ENCODE results near the gene ERVMER34-1. TPM values are rescaled to one million over a fixed set of nuclear protein-coding genes. Genes with fewer than 3 reads are reported as not detected.

The ERVMER34-1 gene
- total RNA-seq, 2 experiments from 2014 or later: not detected

DNA sequence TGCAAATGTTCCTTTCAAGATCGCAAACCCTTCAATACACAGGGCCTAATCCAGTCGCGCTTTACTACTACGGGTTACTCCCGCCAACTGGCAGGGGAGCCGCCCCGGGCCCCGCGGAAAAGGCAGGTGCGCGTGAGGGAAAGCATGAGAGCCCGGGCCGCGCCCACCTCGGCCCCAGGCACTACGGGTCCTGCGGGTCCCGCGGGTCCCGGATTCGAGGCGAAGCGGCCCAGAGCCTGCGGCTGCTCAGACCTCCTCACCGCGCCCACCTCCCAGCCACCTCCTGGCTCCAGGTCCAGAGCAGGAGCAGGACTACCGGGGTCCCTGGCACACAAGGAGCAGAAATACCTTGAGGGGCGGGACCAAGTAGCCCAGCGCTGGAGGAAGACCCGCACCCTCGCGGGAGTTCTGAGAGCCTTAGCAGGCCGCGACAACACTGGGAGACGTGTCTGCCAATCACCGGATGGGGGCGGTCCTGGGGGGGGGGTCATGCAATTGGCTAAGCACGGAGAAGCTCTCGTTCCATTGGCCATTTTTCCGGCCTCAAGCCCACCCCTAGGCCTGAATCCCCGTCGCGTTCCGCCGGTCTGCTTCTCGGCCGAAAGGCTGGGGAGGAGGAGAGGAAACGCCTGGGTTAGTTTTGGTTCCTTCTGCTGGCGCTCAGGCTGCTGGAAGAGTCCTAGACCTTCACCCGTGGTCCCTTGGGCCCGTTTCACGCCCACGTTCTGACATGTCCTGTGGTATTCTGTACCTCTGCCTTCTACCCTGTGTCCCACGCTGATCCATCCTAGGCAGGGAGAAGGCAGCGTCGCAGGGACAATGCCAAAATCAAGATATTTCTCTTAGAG is 29.0 kb downstream of the ERVMER34-1 start:
- Histone ChIP-seq H3K36me3 (ENCODE audit: insufficient read depth, low read length) (no peaks in the 10 kb centered on the region), H3K27ac (ENCODE audit: low read depth in 1 of 2, low read length in 2 of 2) (peak overlapping the region; percentile 69 to 84), H3K4me1 (ENCODE audit: insufficient read depth, low read length) (peaks cover 18% of the 10 kb centered on the region), H3K27me3 (ENCODE audit: control insufficient read depth in 1 of 2, insufficient read depth in 2 of 2, low read length in 2 of 2) (no peaks in the 10 kb centered on the region), H3K4me3 (ENCODE audit: low read length) (peak overlapping the region; percentile 76), H3K9me3 (ENCODE audit: control insufficient read depth in 1 of 2, insufficient read depth in 1 of 2, low read length in 2 of 2) (no peaks in the 10 kb centered on the region)
- peak overlapping the region; percentile 89 for H3K27ac Mint-ChIP-seq
- intact Hi-C loops (cut with DNase I, micrococcal nuclease): loop anchor here (1.0 to 5.0 kb wide), 4 partner anchors 9 to 880 kb away; partner anchors contain the start of genes DCUN1D4 (in 1 of the 2) and FIP1L1 (in 1 of the 2)
- POLR2A ChIA-PET: interaction anchor here (0.6 to 4.5 kb wide), 11 partner anchors 10 to 880 kb away, joined by 3 to 149 read pairs (median 3); partner anchors contain the start of genes DCUN1D4, FIP1L1 and RASL11B
- ATAC-seq (ENCODE audit: poor library complexity) (peak; percentile 98), DNase-seq (peak; percentile 76 to 97 (median 84))
- H3K4me3 Mint-ChIP-seq: peak overlapping the region; percentile 78
- CTCF ChIA-PET: interaction anchor here (0.6 to 1.3 kb wide), 2 partner anchors 10 to 1511 kb away, joined by 3 to 4 read pairs; no protein-coding TSS in a partner anchor
- H3K27me3 Mint-ChIP-seq: no peaks in the 10 kb centered on the region
- H3K9me3 Mint-ChIP-seq: no peaks in the 10 kb centered on the region
- H3K36me3 Mint-ChIP-seq (ENCODE audit: low read depth): peaks cover 14% of the 10 kb centered on the region
- peaks cover 15% of the 10 kb centered on the region for H3K4me1 Mint-ChIP-seq (ENCODE audit: low read depth)
- TF ChIP-seq, protein P1, sequence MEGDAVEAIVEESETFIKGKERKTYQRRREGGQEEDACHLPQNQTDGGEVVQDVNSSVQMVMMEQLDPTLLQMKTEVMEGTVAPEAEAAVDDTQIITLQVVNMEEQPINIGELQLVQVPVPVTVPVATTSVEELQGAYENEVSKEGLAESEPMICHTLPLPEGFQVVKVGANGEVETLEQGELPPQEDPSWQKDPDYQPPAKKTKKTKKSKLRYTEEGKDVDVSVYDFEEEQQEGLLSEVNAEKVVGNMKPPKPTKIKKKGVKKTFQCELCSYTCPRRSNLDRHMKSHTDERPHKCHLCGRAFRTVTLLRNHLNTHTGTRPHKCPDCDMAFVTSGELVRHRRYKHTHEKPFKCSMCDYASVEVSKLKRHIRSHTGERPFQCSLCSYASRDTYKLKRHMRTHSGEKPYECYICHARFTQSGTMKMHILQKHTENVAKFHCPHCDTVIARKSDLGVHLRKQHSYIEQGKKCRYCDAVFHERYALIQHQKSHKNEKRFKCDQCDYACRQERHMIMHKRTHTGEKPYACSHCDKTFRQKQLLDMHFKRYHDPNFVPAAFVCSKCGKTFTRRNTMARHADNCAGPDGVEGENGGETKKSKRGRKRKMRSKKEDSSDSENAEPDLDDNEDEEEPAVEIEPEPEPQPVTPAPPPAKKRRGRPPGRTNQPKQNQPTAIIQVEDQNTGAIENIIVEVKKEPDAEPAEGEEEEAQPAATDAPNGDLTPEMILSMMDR (IDR thresholded peaks at IDR 0.05): no peak

- H3K27me3 ChIP-seq (ENCODE audit: control insufficient read depth in 1 of 2, insufficient read depth in 2 of 2, low read length in 2 of 2): no peaks in the 10 kb centered on the region
- Mint-ChIP-seq H3K36me3 (ENCODE audit: low read depth) (peaks cover 51% of the 10 kb centered on the region), H3K9me3 (no peaks in the 10 kb centered on the region), H3K27me3 (no peaks in the 10 kb centered on the region), H3K4me3 (no peak overlapping the region), H3K4me1 (ENCODE audit: low read depth) (peaks cover 41% of the 10 kb centered on the region), H3K27ac (no peak overlapping the region)
- H3K4me1 ChIP-seq (ENCODE audit: insufficient read depth, low read length): peaks cover 41% of the 10 kb centered on the region
- H3K36me3 ChIP-seq (ENCODE audit: insufficient read depth, low read length): peaks cover 36% of the 10 kb centered on the region
- H3K9me3 ChIP-seq (ENCODE audit: control insufficient read depth in 1 of 2, insufficient read depth in 1 of 2, low read length in 2 of 2): no peaks in the 10 kb centered on the region
- no peak overlapping the region for H3K4me3 ChIP-seq (ENCODE audit: low read length)
- ATAC-seq (ENCODE audit: poor library complexity) (no peak), DNase-seq (no peak)
- no peak overlapping the region for H3K27ac ChIP-seq (ENCODE audit: low read depth in 1 of 2, low read length in 2 of 2)
- intact Hi-C loops (cut with DNase I, micrococcal nuclease): loop anchor here in 1 of 2 experiments (10.0 kb wide), 1 partner anchor 63 kb away; the partner anchor contains the start of gene USP46
- TF ChIP-seq, protein P1 (IDR thresholded peaks at IDR 0.05): no peak
- ChIA-PET POLR2A (no interaction called here), CTCF (no interaction called here)
Measured at GRCh38 chr4:52718123-52718522, 33.1 kb downstream of the ERVMER34-1 start.

DNA sequence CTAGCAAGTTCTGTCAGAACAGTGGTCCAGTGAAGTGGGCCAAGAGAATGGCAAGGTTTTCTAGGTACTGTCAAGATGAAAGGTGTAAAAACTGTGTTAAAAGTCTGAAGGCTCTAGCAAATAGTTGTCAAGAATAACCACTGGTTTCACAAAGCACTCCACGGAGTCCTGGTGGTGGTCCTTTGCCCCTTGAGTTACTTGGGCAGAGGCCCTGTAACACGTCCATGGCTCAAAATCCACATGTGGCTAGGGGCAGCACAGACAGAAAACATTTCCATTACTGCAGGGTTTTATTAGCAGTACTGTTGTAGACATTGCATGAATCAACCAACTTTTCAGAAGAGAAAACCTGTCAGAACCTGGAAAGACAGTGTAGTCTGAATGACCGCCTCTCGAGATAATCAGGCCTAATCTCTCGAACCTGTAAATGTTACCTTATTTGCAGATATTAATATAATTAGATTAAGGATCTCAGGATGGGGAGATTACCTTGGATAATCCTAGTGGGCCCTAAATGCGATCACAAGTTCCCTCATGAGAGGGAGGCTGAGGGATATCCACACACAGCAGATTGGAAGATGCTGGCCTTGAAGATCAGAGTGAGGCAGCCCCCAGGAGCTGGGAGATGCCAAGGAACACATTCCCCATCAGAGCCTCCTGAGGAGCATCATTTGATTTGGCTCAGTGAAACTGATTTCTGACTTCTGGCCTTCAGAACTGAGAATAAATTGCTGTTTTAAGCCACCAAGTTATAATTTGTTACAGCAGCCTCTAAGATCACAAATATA is 34.7 kb downstream of the ERVMER34-1 start:
- TF ChIP-seq, protein P1 (IDR thresholded peaks at IDR 0.05): no peak
- Mint-ChIP-seq H3K27me3 (no peaks in the 10 kb centered on the region), H3K27ac (no peak overlapping the region), H3K36me3 (ENCODE audit: low read depth) (peaks cover 62% of the 10 kb centered on the region), H3K4me1 (ENCODE audit: low read depth) (peaks cover 45% of the 10 kb centered on the region), H3K9me3 (no peaks in the 10 kb centered on the region), H3K4me3 (no peak overlapping the region)
- H3K27me3 ChIP-seq (ENCODE audit: control insufficient read depth in 1 of 2, insufficient read depth in 2 of 2, low read length in 2 of 2): no peaks in the 10 kb centered on the region
- H3K9me3 ChIP-seq (ENCODE audit: control insufficient read depth in 1 of 2, insufficient read depth in 1 of 2, low read length in 2 of 2): no peaks in the 10 kb centered on the region
- ATAC-seq (ENCODE audit: poor library complexity): no peak
- no peak for DNase-seq
- peaks cover 38% of the 10 kb centered on the region for H3K4me1 ChIP-seq (ENCODE audit: insufficient read depth, low read length)
- H3K27ac ChIP-seq (ENCODE audit: low read depth in 1 of 2, low read length in 2 of 2): no peak overlapping the region
- peaks cover 36% of the 10 kb centered on the region for H3K36me3 ChIP-seq (ENCODE audit: insufficient read depth, low read length)
- ChIA-PET POLR2A (no interaction called here), CTCF (no interaction called here)
- no peak overlapping the region for H3K4me3 ChIP-seq (ENCODE audit: low read length)
- intact Hi-C loops (cut with DNase I, micrococcal nuclease): loop anchor here in 1 of 2 experiments (10.0 kb wide), 1 partner anchor 62 kb away; the partner anchor contains the start of gene USP46

Data from CD4-positive, alpha-beta T cell (primary cell).